HL-60 (cell line): Measurements from ENCODE around the gene LCN6.

Source experiments
- DNase-seq, 2 experiments: peaks; one replicate each; pipeline ENCODE4 v3.0.0-alpha.2; 2010 to 2020; ENCODE audit warnings: low read depth in 1 of 2, low spot score in 1 of 2
- H3K27ac ChIP-seq: fragments of 250-450 bp; sonication (Bioruptor Pico); replicated peaks from 2 replicates; pipeline ENCODE4 v1.5.1; 2020; ENCODE audit warnings: mild to moderate bottlenecking, moderate library complexity
- H3K27me3 ChIP-seq: fragments of 250-450 bp; sonication (Bioruptor Pico); 2 replicates; pipeline ENCODE4 v1.5.1; 2021; ENCODE audit warnings: mild to moderate bottlenecking, moderate library complexity; ENCODE audit not compliant: insufficient read depth, poor library complexity, severe bottlenecking
- H3K4me3 ChIP-seq: replicated peaks from 2 replicates; pipeline ENCODE4 v1.5.1; 2011; ENCODE audit warnings: mild to moderate bottlenecking, control low read depth, low read length; ENCODE audit not compliant: insufficient read depth
- GABPA ChIP-seq: IDR thresholded peaks from 2 replicates; pipeline ENCODE4 v1.6.1; 2012; ENCODE audit warnings: low read depth
- POLR2AphosphoS5 ChIP-seq: IDR thresholded peaks from 2 replicates; pipeline ENCODE4 v1.6.1; 2012; ENCODE audit warnings: low read depth
- SPI1 ChIP-seq: IDR thresholded peaks from 2 replicates; pipeline ENCODE4 v1.6.1; 2012; ENCODE audit warnings: low read depth, mild to moderate bottlenecking, borderline replicate concordance
- TF ChIP-seq, protein P1 (sequence below): IDR thresholded peaks from one replicate; pipeline ENCODE4 v1.5.1; 2011; ENCODE audit warnings: low read length, control low read depth, inconsistent platforms; ENCODE audit not compliant: insufficient read depth
- TF ChIP-seq, protein P2 (sequence below): IDR thresholded peaks from 2 replicates; pipeline ENCODE4 v1.6.1; 2012; ENCODE audit warnings: low read depth; ENCODE audit not compliant: insufficient replicate concordance

Gene LCN6

DNA sequence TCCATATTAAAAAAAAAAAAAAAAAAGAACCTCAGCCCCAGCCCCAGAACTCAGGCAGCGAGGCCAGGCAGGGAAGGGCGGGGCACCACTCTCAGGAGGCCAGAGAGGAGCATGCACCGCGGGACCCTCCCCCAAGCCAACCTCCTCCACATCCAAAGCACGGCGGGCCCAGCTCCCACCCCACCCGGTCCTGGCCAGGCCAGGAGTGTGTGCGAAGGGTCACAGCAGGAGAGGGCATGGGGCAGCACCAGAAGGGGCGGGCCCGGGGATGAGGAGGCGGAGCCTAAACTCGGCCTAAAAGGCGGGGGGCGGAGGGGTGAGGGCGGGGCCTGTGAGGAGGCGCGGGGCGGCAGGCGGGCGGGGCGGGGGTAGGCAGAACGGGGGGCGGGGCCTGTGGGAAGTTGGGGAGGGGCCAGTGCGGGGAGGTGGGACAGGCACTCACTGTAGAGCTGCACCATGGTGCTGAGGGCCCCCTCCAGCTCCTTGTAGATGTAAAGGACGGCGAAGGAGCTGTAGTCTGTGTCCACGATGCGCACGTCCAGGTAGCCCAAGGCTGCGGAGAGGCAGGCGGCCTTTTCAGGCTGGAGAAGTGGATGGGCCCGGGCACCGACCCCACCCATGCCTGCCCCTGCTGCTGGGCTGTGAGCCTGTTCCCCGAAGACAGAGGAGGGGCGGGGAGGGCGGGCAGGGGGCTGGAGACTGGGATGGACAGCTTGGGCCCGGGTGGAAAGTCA is 14.8 kb upstream of the LCN6 start:
- Histone ChIP-seq H3K27me3 (no peaks in the 10 kb centered on the region), H3K4me3 (no peak overlapping the region), H3K27ac (no peak overlapping the region)
- no peak for DNase-seq
- no peak for TF ChIP-seq POLR2AphosphoS5
- no peak for TF ChIP-seq GABPA
- TF ChIP-seq SPI1: no peak
- TF ChIP-seq, protein P1, sequence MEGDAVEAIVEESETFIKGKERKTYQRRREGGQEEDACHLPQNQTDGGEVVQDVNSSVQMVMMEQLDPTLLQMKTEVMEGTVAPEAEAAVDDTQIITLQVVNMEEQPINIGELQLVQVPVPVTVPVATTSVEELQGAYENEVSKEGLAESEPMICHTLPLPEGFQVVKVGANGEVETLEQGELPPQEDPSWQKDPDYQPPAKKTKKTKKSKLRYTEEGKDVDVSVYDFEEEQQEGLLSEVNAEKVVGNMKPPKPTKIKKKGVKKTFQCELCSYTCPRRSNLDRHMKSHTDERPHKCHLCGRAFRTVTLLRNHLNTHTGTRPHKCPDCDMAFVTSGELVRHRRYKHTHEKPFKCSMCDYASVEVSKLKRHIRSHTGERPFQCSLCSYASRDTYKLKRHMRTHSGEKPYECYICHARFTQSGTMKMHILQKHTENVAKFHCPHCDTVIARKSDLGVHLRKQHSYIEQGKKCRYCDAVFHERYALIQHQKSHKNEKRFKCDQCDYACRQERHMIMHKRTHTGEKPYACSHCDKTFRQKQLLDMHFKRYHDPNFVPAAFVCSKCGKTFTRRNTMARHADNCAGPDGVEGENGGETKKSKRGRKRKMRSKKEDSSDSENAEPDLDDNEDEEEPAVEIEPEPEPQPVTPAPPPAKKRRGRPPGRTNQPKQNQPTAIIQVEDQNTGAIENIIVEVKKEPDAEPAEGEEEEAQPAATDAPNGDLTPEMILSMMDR: no peak
- TF ChIP-seq, protein P2, sequence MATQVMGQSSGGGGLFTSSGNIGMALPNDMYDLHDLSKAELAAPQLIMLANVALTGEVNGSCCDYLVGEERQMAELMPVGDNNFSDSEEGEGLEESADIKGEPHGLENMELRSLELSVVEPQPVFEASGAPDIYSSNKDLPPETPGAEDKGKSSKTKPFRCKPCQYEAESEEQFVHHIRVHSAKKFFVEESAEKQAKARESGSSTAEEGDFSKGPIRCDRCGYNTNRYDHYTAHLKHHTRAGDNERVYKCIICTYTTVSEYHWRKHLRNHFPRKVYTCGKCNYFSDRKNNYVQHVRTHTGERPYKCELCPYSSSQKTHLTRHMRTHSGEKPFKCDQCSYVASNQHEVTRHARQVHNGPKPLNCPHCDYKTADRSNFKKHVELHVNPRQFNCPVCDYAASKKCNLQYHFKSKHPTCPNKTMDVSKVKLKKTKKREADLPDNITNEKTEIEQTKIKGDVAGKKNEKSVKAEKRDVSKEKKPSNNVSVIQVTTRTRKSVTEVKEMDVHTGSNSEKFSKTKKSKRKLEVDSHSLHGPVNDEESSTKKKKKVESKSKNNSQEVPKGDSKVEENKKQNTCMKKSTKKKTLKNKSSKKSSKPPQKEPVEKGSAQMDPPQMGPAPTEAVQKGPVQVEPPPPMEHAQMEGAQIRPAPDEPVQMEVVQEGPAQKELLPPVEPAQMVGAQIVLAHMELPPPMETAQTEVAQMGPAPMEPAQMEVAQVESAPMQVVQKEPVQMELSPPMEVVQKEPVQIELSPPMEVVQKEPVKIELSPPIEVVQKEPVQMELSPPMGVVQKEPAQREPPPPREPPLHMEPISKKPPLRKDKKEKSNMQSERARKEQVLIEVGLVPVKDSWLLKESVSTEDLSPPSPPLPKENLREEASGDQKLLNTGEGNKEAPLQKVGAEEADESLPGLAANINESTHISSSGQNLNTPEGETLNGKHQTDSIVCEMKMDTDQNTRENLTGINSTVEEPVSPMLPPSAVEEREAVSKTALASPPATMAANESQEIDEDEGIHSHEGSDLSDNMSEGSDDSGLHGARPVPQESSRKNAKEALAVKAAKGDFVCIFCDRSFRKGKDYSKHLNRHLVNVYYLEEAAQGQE: no peak

DNA sequence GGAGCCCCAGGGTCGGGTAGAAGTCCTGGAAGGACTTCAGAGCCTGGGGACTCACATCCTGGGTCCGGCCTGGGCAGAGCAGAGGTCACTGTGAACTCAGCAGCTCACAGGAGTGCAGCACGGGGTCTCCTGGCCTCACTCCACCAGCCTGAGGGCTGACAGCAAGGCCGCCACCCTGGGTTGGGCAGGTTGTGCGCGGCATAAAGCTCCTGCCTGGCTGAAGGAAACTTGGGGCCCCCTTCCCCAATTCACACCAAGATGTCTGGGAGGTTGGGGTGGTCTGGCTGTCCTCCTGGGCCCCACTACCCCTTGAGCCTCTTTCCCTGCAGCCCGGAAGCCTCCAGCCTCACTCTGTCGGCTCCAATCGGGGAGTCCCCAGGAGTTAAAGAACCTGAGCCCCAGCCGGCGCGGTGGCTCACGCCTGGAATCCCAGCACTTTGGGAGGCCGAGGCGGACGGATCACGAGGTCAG is 13.9 kb upstream of the LCN6 start:
- Histone ChIP-seq H3K27me3 (no peaks in the 10 kb centered on the region), H3K27ac (no peak overlapping the region), H3K4me3 (no peak overlapping the region)
- DNase-seq: no peak
- TF ChIP-seq SPI1 (no peak), GABPA (no peak), POLR2AphosphoS5 (no peak)
- TF ChIP-seq, protein P2: no peak
- TF ChIP-seq, protein P1: no peak

DNA sequence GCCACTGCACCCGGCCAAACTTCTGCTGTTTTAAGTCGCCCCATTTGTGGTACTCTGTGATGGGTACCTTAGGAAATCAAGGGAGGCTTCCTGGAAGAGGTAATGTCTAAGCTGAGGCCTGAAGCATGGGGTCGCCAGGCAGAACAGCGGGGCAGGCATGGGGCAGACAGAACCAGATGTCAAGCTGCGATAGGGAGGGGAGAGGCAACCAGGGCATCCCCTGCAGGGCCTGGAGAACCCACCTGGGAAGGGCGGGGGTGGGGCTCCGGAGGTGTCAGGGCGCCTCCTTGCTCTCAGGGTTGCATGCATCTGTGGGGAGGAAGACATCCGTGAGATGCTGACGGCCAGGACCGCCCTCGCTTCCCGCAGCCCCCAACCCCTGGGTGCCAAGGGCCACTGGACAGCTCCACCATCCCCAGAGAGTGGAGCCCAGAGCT is 13.2 kb upstream of the LCN6 start:
- TF ChIP-seq POLR2AphosphoS5: no peak
- TF ChIP-seq SPI1: no peak
- no peak for TF ChIP-seq GABPA
- TF ChIP-seq, protein P2: no peak
- TF ChIP-seq, protein P1: no peak
- Histone ChIP-seq H3K4me3 (no peak overlapping the region), H3K27ac (no peak overlapping the region), H3K27me3 (no peaks in the 10 kb centered on the region)
- no peak for DNase-seq
